CD4-positive, alpha-beta T cell treated with Interferon alpha-2 for 1 hour (primary cell): Measurements from ENCODE around the gene SELENOM.
A peak's percentile ranks its signal among the peaks of the same experiment; 100 is the strongest.
"Not testable (repeated sequence)": the region's sequence is repeated elsewhere in the genome, so short reads cannot be mapped to it uniquely, and the experiment has no call there.

ENCODE experiments used
- DNase-seq, 2 donors: peaks; one replicate each; pipeline ENCODE4 v3.0.0-alpha.2; 2020 to 2022

The SELENOM gene

DNA sequence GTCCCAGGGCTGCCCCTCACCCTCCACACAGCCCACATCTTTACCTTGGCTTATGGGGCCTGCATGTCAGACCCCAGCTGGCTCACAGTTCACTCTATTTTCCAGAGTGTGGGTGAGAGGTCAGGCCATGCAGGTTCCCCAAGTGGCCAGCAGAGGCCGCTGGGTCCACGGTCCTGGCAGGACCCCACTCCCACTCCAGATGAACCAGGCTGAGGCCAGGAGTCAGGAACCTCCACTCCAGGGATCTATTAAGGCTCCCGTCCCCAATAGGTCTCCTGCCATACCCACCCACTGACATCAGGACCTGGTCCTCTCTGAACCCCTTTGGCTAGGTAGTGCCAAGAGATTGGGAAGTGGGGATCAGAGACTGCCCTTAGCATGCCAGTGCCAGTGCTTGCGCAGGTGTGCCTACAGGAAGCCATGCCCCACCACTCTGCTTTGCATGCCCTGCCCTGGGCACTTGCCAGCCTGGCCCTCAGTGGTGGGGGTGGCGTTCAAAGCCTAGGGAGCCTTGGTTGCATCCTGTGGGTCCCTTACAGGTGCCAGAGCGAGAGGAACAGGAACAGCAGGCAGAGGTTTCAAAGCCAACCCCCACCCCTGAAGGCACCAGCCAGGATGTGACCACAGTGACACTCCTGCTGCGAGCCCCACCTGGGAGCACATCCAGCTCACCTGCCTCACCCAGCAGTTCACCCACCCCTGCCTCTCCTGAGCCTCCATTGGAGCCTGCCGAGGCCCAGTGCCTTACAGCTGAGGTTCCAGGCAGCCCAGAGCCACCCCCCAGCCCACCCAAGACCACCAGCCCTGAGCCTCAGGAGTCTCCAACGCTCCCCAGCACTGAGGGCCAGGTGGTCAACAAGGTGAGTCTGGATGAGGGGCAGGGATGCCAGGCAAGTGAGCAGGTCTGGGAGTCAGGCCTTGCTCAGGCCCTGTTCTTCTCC, 17.9 kb downstream of the SELENOM start:
- peak; percentile 28 to 58 for DNase-seq

DNA sequence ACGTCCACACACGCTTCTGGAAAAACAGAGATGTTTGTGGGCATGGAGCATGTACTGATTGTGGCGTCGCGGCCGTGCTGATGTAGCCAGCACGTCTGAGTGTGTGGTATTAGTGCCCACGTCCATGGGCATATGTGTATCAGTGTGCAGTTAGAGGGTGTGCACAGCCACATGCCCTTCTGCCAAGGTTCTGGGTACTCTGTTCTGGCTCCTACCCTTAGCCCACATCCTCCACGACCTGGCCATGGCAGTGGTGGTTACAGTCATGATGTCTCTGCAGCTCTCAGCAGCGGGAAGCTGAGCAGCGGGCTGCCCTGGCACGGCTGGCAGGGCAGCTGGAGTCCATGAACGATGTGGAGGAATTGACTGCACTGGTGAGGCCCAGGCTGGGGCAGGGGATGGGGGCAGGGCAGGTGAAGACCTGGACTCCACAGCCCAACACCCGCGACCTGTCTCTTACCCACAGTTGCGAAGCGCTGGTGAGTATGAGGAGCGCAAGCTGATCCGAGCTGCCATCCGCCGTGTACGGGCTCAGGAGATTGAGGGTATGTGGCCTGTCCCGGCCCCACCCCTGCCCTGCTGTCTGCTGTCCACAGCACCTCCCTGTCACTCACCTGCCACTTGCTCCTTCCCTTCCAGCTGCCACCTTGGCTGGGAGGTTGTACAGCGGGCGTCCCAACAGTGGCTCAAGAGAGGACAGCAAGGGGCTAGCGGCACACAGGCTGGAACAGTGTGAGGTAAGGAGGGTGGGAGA, 19.0 kb downstream of the SELENOM start:
- DNase-seq, result no peak

DNA sequence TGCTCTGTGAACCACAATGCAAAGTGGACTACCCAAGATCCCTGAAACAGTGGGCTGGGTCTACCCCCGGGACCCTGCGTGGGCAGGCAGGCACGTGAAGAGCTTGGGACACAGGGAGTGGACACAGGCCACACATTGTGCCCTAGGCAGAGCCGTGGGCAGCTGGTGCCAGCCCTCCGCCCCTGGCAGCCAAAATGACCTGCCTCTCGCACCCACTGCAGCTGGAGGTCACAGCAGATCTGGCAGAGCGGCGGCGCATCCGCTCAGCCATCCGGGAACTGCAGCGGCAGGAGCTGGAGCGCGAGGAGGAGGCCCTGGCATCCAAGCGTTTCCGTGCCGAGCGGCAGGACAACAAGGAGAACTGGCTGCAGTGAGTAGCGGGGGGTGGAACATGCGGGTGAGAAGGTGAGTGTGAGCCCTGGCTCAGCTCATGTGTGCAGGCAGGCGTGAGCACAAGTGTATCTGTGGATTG, 19.6 kb downstream of the SELENOM start:
- no peak for DNase-seq

DNA sequence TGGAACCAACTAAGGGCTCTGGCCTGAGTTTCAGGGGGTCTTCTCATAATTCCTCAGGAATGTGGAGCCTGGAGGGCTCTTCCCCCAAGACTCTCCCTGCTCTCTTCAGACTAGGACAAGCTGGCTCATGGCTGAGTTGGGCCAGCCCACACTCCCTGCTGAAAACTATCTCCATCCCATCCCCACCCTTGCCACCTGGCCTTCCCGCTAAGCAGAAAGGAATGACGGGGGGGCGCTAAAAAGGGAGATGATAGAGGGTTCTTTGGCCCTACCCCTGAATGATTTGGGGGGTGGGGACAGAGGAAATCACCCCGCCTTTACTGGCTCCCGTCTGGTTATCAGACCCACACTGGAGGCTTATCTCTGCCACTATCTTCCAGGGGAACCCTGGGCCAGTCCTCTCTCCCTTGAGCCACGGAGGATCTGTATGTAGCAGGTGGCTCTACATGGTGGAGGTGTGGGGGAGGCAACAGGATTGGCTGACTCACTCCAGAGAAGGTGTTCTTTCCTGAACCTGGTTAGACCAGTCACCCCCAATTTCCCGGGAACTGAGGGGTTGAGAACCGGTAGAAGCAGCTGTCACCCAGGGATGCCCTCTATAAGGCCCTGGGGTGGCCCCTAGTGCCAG, 20.6 kb downstream of the SELENOM start:
- DNase-seq, result no peak

DNA sequence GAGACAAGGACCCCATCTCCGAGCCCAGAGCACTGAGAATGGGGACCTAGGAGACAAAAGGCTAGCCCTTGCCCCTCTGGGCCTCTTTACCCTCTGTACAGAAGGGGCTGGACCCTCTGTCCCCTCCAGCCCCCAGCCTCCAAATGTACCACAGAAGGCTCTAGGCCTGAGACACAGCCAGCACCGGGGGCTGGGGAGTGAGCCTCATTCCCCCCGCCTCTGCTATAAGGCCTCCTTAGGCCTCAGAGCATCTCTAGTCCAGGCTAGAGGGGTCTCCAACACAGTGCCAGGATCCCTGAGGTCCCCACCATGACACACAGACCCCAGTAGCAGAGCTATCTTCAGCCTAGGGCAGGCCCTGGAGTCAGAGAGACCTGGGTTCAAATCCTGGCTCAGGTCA, 21.4 kb downstream of the SELENOM start:
- DNase-seq, result no peak

DNA sequence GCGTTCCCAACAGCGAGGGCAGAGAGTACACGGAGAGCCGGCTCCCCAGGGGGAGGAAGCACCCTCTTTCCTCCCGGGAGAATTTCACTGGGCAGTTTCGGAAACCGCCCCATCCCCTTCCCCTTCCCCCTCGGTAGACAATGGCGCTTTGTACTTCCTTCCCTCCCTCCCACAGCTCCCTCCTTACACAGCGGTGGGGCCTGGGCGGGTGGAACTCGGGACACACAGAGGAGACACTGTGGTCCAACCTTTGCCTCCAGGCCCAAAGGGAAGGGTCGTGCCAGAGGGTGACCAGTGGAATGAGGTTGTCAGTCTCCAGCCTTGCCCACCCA, 21.9 kb downstream of the SELENOM start:
- DNase-seq, result no peak

DNA sequence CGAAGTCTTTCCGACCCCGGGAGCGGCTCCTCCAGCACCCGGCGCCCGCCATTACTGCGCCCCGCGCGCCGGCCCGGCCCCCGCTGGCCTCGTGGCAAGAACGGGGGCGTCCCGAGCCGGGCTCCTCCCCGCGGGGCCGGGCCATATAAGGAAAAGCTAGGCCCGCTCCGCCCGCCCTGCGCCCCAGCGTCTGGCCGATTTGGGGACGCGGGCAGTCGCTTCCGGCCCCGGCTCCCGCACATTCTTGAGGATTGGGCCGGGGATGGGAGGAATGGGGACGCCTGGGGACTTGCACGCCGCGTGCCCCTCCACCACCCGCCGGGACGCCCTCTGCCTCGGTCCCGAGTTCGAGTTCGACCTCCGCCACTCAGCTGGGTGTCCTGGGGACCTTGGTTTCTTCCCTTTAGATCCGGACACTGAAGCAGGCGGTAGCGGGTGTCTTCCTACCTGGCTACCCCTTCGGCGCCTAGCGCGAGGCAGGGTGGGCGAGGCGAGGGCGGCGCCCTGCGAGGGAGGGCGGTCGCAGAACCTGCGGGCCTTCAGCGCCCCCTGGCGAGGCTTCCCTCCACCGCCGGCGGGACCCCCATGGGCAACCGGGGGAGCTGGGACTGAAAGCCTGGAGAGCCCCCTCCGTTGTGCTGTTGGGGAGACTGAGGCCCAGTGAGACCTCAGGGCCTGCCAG, 22.4 kb downstream of the SELENOM start:
- DNase-seq, result peak; percentile 79 to 85

DNA sequence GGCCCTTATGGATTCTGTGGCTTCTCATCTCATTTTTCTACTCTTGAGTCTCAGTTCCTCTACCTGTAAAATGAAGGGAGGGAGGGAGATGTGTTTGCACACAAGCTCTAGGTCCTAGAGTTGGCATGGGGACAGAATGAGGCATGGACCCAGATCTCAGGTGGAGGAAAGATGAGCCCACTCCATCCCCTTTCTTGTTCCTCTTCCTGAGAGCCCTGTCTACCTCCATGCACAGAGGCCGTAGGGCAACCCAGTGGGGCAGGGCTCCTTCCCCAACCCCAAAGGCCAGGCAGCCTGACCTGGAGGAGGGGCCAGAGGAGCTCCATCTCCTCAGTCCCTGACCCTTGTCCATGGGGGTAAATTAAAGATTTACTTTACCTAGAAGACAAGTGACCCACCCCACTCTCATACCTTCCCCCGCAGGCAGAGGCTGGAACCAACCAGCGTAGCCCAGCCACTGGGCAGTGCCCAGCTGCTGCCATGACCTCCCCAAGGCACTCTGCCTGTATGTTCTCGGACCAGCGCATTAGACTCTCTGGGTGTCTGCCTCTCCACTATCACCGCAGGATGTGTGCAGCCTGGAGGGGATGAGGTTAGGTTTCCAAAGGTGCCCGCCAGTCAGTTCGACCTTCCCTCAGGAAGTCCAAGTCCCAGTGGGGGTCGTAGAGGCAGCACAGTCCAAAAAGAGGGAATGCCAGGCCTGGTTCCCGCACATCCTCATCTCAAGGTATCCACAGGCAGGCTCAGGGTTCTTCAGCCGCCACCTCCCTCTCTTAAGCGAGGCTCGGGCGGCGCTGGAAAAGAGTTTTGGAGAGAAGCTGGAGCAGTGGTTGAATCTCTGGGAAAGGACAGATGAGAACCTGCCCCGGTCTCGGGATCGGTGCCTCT, 23.2 kb downstream of the SELENOM start:
- no peak for DNase-seq

DNA sequence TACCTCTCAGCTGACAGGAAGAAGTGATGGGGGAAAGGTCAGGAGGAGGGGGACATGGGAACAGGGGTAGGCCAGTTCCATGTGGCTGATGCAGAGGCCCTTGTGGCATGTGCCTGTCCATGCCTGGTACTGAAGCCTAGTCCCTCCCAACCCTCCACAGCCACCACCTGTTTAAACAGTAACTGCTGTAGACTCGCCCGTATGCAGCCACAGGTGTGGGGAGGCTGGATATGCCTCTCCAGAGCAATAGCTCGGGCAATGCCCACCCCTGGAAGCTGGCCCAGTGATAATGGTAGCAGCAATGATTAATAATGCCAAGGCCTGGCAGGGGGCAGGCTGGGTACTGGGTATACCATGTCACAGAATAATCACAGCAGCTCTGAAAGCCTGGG, 24.0 kb downstream of the SELENOM start:
- DNase-seq, result no peak

DNA sequence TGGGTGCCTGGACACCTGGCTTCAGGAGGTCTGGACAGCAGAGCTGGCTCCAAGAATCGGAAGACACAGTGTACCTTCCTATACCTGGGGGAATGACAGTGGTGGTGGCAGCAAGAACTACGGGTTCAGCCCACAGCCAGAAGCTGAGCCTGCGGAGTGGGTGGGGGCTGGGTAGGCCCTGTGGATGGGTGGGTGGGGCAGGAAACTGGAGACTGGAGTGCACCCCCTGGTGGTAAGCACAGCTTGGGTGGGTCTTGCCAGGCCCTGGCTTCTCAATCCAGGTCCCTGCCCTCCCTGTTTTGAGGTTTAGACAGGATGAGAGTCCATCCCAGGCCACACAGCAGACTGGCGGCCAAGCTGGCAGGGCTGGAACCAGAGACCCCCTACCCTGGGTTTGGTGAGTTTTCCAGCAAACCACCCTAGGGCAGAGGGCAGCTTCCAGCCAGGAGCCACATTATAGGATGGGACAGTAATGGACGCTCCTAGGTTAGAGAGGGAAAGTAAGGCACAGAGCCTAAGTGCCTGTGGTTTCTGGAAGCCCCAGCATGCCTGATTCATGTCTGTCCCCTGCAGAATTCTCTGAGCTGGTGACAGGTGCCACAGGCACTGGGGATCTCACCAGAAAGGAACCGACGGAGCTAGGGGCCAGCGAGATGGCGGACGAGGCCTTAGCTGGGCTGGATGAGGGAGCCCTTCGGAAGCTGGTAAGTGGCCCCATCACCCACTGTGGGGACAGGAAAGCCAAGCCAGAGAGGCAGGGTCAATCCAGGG, 24.6 kb downstream of the SELENOM start:
- DNase-seq, result peak; percentile 43

DNA sequence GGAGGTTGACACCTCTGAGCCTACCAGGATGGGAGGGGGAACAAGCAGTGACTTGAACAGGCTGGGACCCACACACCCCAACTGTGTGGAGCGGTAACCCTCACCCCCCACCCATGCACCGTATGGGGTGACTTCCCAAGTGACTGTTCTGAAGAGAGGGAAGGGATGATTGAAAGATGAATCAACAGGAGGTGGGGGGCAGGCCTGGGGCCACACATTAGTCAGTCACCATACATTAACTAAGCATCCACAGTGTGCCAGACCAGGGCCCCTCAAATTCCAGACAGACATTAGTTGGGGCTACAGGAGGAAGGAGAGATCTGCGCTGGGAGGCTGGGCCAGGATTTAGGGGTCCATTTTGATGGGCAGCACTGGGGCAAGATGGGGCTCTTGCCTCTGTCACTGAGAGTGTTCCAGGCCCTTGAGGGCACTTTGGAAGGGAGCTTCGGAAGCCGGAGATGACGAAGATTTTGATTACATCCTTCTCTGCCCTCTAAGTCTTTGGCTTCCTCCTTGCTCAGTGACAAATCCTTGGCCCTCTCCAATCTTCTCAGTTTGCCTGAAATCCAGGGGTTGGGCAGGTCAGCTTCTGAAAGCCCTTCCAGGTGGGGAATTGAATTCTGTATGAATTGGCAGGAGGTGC, 25.3 kb downstream of the SELENOM start:
- no peak for DNase-seq

DNA sequence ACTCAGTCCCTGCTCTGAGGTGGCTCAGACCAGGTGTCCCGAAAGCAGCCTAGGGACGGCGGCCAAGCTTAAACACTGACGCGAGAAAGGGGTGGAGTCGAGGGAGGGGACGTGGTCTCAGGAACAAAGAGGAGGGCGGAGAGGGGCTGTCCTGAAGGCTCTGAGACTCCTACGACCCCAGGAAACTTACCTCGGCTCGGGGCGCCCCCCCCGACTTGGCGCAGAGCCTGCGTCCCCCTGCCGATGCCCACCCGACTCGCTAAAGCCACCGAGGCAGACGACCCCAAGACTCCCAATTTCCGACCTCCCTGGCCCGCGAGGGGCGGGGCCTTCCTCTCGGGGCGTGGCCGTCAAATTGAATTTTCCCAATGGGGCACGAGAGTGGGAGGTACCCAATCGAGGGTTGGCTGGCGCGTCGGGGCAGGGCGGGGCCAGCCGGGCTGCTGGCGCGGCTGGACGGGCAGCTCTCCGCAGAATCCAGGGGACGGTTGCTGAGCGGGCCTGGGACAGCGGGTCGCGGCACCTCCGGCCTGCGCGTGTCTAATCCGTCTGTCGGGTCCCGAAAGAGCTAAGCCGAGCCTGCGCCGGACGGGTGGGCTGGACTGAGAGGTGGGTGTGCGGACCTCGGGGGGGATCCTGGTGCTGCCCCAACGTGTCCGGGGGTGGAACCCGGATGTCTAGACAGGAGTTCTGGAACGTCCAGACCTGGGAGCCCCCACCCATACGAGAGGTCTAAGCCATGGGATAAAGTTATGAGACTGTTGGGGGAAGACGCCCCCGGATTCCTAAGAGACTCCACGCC, 26.3 kb downstream of the SELENOM start, which contains the start of gene SMTN:
SMTN (plus strand) TSS at position 471 of the 802 bp plus-strand sequence. CDS start 1,941 bp downstream, outside the sequence.
- DNase-seq, result peak; percentile 86 to 91

DNA sequence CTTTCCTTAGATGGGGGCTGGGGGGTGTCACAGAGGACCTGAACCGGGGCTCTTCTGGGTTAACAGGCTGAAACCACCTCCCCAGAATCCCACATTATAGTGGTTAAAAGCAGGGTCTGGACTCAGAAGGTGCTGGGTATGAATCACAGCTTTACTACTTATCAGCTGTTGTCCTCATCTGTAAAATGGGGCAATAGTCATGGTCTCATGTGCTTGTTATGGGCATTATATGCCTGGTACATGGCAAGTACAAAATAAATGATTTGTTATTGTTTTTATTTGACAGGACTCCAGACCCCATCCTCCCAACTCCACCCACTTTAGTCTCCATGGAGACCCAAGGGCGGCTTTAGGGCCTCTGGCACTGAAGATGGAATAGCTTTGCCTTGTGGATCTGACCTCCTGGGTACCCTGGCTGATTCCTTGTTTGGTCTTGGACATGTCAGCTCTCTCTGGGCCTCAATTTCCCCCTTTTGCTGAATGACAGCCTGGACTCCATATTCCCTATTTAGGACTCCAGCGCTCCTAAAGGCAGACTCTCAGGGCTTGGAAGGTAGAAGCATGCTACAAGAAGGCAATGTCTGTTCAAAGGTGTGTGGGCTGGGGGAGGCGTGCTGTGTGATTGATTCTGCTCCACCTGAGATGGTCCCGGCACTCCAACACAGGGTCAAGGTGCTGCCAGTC, 27.1 kb downstream of the SELENOM start:
- DNase-seq, result no peak

DNA sequence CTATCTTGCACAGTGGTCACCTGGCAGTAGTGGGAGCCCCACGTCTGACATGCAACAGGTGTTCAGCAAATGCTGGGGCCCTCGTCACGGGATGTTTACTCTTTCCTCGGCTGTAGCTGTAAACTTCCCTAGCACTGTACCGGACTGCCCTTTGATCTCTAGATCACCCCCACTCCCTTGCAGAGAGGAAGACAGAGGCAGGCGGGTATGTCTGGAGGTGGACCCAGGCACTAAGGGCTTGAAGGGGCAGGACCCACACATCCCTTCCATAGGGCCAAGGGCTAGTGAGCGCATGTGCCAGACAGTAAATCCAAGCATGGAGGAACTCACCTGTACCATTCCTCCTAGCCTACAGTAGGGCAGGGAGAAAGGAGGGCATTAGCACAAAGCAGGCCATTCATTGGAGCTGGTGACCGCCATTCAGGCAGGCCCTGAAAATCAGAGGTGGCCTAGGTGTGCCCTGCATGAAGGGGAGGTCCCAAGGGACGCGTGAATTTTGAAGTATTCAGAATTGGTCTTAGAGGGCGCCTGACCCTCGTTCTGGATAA, 28.2 kb downstream of the SELENOM start:
- no peak for DNase-seq

DNA sequence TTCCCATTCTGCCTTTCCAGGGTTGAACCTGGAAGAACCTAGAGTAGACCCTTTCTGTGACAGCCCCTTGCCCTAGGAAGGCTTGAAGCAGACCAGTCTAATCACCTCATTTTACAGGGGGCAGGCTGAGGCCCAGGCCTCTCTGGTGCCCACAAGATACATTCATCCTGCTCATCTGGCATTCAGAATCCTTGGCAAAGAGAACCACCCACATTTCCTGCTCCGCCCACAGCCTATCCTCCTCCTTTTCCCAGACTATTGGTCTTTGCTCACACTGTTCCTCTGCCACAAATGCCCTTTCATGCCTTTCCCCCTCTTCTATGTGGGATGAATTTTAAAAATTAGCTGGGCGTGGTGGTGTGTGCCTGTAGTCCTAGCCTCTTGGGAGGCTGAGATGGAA, 29.0 kb downstream of the SELENOM start:
- DNase-seq, result not testable (repeated sequence)

DNA sequence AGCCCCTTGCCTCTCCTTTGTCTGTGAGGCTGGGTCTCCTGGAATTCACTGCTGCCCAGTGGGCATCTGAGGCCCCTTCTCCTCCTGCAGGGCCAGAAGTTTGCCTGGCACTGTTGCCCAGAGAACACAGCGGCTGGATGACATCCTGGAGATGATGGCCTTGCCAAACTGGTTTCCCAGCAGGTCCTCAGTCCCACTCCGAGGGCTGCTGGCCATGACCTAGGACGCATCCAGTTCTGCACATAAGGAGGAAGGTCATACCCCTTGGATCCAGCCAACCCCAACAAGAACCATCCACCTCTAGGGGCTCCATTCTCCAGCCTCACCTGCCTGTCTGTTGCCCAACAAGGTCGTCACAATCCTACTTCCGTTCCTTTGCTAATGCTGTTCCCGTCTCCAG, 29.7 kb downstream of the SELENOM start:
- no peak for DNase-seq

DNA sequence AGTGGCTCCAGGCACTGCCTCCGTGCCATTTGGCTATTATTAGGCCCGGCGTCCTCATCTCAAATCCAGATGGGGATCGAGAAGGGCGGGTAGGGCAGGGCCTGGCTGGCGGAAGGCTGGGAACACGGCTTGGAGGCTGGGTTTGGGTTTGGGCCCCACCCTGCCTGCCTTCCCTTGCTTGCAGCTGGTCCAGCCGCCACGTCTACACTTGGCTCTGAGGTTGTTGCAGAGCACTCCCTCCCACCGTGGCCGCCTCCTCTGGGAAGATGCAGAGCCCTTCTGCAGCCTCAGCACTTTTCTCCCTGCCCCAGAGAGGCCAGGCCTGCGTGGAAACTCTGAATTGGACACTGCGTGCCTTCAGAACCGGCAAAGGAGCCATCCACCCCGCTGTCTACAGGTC, 31.4 kb downstream of the SELENOM start:
- no peak for DNase-seq

DNA sequence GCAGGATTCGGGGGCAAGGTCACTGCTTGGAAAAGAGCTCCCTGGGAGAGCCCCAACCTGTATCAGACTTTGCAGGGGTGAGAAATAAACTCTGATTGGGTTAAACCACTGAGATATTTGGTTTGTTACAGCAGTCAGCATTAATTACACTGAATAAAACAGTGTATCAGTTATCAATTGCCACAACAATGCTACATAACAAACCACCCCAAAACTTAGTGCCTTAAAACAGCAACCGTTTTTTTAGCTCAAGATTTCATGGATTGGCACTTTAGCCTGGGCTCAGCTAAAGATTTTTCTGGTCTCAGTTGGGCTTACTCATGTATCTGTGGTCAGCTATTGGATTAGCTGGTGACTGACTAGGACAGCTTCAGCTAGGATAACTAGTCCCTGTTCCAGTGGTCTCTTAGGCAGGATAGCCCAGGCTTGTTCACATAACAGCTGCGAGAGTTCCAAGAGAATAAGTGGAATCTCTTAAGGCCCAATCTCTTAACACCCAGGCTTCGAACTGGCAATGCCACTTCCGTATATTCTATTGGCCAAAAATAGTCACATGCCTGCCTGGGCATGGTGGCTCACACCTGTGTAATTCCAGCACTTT, 33.7 kb downstream of the SELENOM start:
- not testable (repeated sequence) for DNase-seq
